HuH-7.5 (cell line): ENCODE measurements around the gene DDOST.
"Not testable (repeated sequence)": the region's sequence is repeated elsewhere in the genome, so short reads cannot be mapped to it uniquely, and the experiment has no call there.

Experiments
- DNase-seq: peaks from one replicate; pipeline ENCODE4 v3.0.0; 2011; ENCODE audit warnings: low spot score

DDOST gene

GRCh38 chr1:20625176-20626097, 35.7 kb downstream of the DDOST start:
- no peak for DNase-seq

- DNase-seq, result no peak
These were observed 36.5 kb downstream of the DDOST start for GRCh38 chr1:20624709-20625108.

GRCh38 chr1:20621012-20621411, 40.2 kb downstream of the DDOST start:
- DNase-seq, result no peak

- no peak for DNase-seq
These were observed 41.2 kb downstream of the DDOST start for GRCh38 chr1:20619999-20620398.

- DNase-seq, result no peak
These were observed 42.6 kb downstream of the DDOST start for GRCh38 chr1:20618550-20618949.

- no peak for DNase-seq
These were observed 44.2 kb downstream of the DDOST start for GRCh38 chr1:20616847-20617487.

GRCh38 chr1:20615946-20616846, 45.0 kb downstream of the DDOST start:
- DNase-seq, result no peak

GRCh38 chr1:20614131-20614579, 47.0 kb downstream of the DDOST start:
- DNase-seq, result no peak

GRCh38 chr1:20612221-20612746, 48.9 kb downstream of the DDOST start:
- no peak for DNase-seq

- no peak for DNase-seq
These were observed 49.5 kb downstream of the DDOST start for GRCh38 chr1:20611652-20612051.

GRCh38 chr1:20610970-20611369, 50.2 kb downstream of the DDOST start:
- no peak for DNase-seq

GRCh38 chr1:20609541-20609940, 51.6 kb downstream of the DDOST start:
- DNase-seq, result no peak

- not testable (repeated sequence) for DNase-seq
These were observed 54.2 kb downstream of the DDOST start for GRCh38 chr1:20606801-20607570.

- no peak for DNase-seq
These were observed 56.5 kb downstream of the DDOST start for GRCh38 chr1:20604678-20605077.

- DNase-seq, result no peak
These were observed 57.4 kb downstream of the DDOST start for GRCh38 chr1:20603504-20604464.

GRCh38 chr1:20602851-20603450, 58.2 kb downstream of the DDOST start:
- DNase-seq, result no peak
